GM19025 (cell line): ENCODE data around the gene NTNG1.
"Not testable (repeated sequence)": the region's sequence is repeated elsewhere in the genome, so short reads cannot be mapped to it uniquely, and the experiment has no call there.

Experiments
- ATAC-seq: cut with Tn5 transposase; IDR thresholded peaks from one replicate; pipeline ENCODE4 v1.9.1; 2021; ENCODE audit warnings: mild to moderate bottlenecking, low read depth, moderate library complexity; ENCODE audit not compliant: unreplicated experiment

NTNG1 gene

GRCh38 chr1:107194380-107194779 is 53.5 kb downstream of the NTNG1 start:
- no peak for ATAC-seq

- no peak for ATAC-seq
These were observed 54.6 kb downstream of the NTNG1 start for GRCh38 chr1:107195476-107195875.

DNA sequence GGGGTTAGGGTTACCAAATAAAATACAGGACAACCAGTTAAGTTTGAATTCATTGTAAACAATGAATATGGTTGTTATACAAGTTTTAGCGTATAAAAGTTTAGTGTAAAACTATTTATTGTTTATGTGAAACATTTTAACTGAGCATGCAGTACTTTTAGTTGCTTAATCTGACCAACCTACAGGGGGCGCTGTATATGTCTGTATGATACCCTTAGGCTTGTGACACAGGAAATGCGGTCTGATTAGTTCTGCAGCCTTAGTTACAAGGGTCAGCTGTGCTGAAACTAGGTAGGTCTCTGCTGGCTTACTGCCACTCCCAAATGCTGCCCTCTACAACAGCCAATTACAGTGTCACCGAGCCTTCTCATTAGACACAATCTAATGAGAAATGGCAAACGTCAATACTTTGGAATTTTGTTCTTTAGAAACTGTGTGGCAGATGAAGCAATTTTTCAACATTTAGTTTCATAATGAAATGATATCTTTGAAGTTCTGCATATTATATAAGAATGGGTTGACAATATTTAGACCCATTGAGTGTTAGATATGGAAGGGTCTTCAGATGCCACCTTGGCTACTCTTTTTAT is 56.2 kb downstream of the NTNG1 start:
- ATAC-seq: peak; percentile 83

GRCh38 chr1:107198561-107198960 is 57.7 kb downstream of the NTNG1 start:
- no peak for ATAC-seq

GRCh38 chr1:107200631-107201030 is 59.8 kb downstream of the NTNG1 start:
- no peak for ATAC-seq

- ATAC-seq: no peak
These were observed 61.2 kb downstream of the NTNG1 start for GRCh38 chr1:107202007-107202406.

DNA sequence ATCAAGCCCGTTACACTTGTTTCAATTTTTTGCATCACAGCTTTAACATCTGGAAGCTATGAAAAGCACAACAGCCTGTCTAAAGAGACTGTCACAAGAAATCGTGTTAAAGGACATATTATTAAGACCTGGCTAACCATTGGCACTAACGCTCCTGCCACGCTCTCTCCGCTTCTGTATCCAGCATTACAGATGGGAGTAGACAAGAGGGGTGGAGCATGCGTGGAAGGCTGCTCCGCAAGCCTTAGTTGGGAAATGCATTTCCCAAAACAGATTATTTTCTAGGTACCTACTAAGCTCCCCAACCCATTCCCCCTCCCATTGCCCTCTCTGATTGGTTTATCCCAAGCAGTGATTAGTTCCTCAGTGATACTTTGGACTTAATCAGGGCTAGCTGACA is 72.4 kb downstream of the NTNG1 start:
- ATAC-seq: no peak

GRCh38 chr1:107220036-107220435 is 79.2 kb downstream of the NTNG1 start:
- ATAC-seq: no peak

DNA sequence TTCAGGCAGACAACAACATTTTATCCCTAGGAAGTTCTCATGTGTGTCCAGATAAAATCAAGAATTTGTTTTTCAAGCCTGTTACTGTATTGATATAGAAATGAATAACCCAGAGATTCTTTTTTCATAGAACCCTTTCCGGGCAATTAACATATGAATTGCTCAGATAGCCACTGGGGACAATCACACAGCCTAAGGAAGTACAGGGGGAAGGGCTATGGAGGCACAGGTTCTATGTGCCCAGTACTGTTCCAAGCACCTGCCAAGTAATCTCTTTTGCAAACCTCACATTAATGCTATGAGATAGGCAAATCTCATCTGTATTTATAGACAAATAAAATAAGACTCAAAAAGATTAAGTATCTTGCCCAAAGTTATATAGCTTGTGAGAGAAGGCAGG is 84.9 kb downstream of the NTNG1 start:
- ATAC-seq: no peak

- no peak for ATAC-seq
These were observed 88.0 kb downstream of the NTNG1 start for GRCh38 chr1:107228704-107229371.

DNA sequence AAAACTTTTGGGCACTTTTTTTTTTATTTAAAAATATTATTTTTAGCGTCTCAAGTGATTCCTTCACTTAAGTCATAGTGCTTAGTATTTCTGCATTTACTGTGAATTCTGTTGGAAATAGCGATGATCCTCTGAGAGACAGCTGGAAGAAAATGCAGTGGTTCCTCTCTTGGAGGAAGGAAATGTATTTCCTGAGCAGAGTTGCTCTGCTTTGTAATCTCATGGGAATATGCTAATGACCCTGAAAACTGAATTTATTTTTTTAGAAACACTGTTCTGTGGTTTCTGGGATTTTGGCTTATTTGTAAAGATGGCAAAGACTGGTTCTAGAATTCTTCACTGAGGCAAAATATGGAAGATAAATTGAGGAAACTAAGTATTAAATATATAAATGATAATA is 88.9 kb downstream of the NTNG1 start:
- ATAC-seq: no peak

DNA sequence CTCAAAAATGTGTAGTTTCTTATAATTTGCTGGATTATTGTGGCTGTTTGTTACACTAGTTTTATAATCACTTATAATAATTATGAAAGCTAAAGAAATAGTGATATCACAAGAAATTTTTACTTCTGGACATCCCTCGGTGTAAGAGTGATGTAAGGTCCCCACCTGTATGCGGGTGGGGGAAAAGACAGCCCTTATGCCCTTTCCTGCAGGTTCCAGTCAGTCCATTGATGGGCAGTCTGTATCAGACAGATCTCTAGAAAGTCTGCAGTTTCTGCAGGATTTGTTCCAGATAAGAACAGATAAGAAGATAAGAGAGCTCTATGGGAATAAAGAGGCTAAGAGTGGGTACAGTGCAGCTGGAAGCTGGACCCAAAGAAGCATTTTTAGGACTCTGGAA is 89.3 kb downstream of the NTNG1 start:
- ATAC-seq: no peak

DNA sequence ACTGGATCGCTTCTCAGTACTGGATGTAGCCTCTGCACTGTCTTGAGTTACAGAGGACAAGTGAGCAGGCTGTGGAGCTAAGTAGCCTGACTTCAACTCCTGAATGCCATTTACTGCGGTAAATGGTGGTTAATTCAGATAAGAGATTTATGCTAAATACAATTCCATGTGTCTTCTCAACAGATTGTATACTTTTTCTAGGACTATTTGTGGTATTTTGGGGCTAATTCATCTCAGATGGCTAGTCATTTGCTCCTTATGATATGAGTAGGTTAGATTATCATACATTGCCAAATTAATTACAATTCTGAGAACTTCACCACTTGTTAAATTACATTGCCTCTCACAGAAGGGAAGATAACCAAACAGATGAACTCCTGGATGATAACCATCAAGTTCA is 90.5 kb downstream of the NTNG1 start:
- ATAC-seq: no peak

GRCh38 chr1:107232426-107232825 is 91.6 kb downstream of the NTNG1 start:
- no peak for ATAC-seq

- not testable (repeated sequence) for ATAC-seq
These were observed 95.9 kb downstream of the NTNG1 start for GRCh38 chr1:107236760-107237159.

DNA sequence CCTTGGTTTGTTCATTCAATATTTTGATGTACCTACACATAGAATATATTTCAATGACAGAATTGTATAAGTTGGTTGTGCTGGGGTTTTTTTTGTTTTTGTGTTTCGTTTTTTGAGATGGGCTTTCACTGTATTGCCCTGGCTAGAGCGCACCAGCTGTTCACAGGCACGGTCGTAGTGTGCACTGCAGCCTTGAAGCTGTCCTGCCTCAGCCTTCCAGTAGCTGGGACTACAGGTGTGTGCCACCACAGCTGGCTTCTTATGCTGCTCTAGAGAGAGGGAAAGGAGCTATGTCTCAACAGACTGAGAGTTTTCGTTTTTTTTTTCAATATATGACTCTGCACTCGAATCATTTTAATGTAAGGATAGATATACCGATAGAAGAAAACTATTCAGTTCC is 102.6 kb downstream of the NTNG1 start:
- ATAC-seq: no peak

DNA sequence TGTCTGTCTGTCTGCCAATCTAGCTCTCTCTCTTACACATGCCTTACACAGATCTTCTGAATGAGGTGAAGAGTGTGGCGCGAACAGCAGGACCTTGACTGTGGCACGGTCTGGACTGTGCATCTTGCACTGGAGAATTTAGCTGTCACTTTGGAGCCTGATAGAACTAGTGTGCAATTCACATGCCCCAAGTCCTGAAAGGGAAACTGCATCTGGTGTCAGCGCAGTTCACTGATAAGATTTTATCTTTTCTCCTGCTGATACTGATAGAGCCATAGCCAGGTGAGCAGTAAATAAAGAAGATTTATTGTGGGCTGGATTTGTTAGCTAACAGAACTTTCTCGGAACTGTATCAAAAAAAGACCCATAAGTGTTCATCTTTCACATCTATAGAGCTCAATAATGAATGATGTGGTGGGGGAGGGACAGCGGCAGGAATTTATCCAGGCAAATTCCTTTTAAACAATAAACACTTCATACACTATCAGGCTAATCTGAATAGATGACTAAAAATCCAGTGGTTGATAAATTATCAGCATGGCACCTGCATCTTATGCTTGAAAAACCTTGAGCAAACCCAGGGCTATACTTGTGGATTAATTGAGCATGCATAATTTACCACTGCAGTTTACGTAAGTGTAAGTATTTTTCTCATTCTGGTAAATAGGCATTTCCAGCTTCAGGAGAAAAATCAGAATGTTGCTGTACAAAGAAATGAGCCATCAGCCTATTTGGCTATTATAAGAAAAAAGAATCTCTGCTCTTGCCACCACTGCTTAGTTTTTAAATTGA is 104.1 kb downstream of the NTNG1 start:
- ATAC-seq: no peak

- ATAC-seq: no peak
These were observed 106.0 kb downstream of the NTNG1 start for GRCh38 chr1:107246775-107247345.

- no peak for ATAC-seq
These were observed 106.8 kb downstream of the NTNG1 start for GRCh38 chr1:107247679-107248078.

- no peak for ATAC-seq
These were observed 109.3 kb downstream of the NTNG1 start for GRCh38 chr1:107250169-107250568.

DNA sequence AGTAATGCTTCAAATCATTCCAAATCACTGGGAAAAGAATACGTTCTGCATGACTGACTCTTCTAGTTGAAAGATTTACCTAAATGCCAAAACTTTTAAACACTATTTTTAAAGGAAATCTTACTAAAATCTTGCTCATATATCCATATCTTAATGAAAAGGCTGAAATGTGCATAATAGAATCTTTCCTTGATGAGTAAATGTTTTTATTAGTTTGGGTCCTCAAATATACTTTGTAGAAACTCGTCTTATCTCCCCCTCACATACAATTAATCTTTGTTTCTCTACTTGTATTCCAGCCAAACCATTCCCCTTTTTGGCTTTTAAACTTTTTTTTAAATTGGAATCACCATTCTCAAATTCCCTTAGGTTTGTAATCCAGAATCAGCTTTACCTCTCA is 110.2 kb downstream of the NTNG1 start:
- ATAC-seq: no peak
